GM12801 (cell line): ENCODE results near the gene LY6G6F.

Experiments used
- CTCF ChIP-seq: IDR thresholded peaks from one replicate; pipeline ENCODE4 v1.5.1; 2011; ENCODE audit warnings: control low read depth; ENCODE audit not compliant: insufficient read length; ENCODE audit errors: extremely low read depth

LY6G6F gene

GRCh38 chr6:31712296-31712695 is 5.6 kb downstream of the LY6G6F start:
- TF ChIP-seq CTCF, result no peak

- TF ChIP-seq CTCF, result no peak
Measured at GRCh38 chr6:31713465-31713864, 6.8 kb downstream of the LY6G6F start.

GRCh38 chr6:31713991-31714684 is 7.5 kb downstream of the LY6G6F start:
- TF ChIP-seq CTCF, result no peak

GRCh38 chr6:31715022-31715958 is 8.6 kb downstream of the LY6G6F start, which contains the start of gene LY6G6D:
Gene LY6G6D, plus strand, starts transcription at chr6:31715348. Its CDS starts 8 bp downstream, at chr6:31715356.
- TF ChIP-seq CTCF, result no peak

- no peak for TF ChIP-seq CTCF
Measured at GRCh38 chr6:31717499-31718222, 11.0 kb downstream of the LY6G6F start.

GRCh38 chr6:31718265-31718664 is 11.6 kb downstream of the LY6G6F start:
- TF ChIP-seq CTCF, result no peak

GRCh38 chr6:31719001-31719400 is 12.3 kb downstream of the LY6G6F start:
- TF ChIP-seq CTCF, result no peak
